ENCODE measurements around the gene BRWD1. TPM values are rescaled to one million over a fixed set of nuclear protein-coding genes. Genes with fewer than 3 reads are reported as not detected.
A peak's percentile ranks its signal among the peaks of the same experiment; 100 is the strongest.

Gene BRWD1
- total and polyA plus RNA-seq, 2 of the 13 experiments (the other 11 are each of a cell fraction or from before 2014, with no cell fraction given): 13.9 to 28.0 TPM

- no peak for TF ChIP-seq PAWR (CRISPR knock-in tag; IDR thresholded peaks at IDR 0.05; ENCODE audit: borderline replicate concordance)
- TF ChIP-seq SP2 (CRISPR knock-in tag; IDR thresholded peaks at IDR 0.05): no peak
- no peak for TF ChIP-seq ATF1 (CRISPR knock-in tag; IDR thresholded peaks at IDR 0.05)
- TF ChIP-seq MIER2 (CRISPR knock-in tag; IDR thresholded peaks at IDR 0.05): no peak
- peak; percentile 65; the same call in 1 of the 2 replicates for TF ChIP-seq PHF20 (CRISPR knock-in tag; IDR thresholded peaks at IDR 0.05)
- no peak; the same call in 1 of the 2 replicates for TF ChIP-seq NFYC (CRISPR knock-in tag; IDR thresholded peaks at IDR 0.05)
- peak; percentile 57 for TF ChIP-seq RBM22 (optimal IDR thresholded peaks at IDR 0.05; ENCODE audit: low read length)
- TF ChIP-seq SALL2 (CRISPR knock-in tag; IDR thresholded peaks at IDR 0.05): peak; percentile 67; the same call in 1 of the 2 replicates
- no peak; the same call in 1 of the 2 replicates for TF ChIP-seq ZNF503 (CRISPR knock-in tag; IDR thresholded peaks at IDR 0.05)
- TF ChIP-seq ATAD3A (CRISPR knock-in tag; IDR thresholded peaks at IDR 0.05): no peak
- TF ChIP-seq CREB1 (IDR thresholded peaks at IDR 0.05): peak; percentile 82
- no peak for TF ChIP-seq CREB1 (CRISPR knock-in tag; IDR thresholded peaks at IDR 0.05)
- TF ChIP-seq NRL (CRISPR knock-in tag; IDR thresholded peaks at IDR 0.05; ENCODE audit: borderline replicate concordance): 0 out of 2 replicates have a peak, but pooled peaks have one; percentile 31
- TF ChIP-seq SMARCC2 (IDR thresholded peaks at IDR 0.05): no peak
- peak; percentile 84; the same call in 1 of the 2 replicates for TF ChIP-seq BRD4 (CRISPR knock-in tag; IDR thresholded peaks at IDR 0.05)
- no peak for TF ChIP-seq ARNTL (CRISPR knock-in tag; IDR thresholded peaks at IDR 0.05)
- no peak for TF ChIP-seq ZSCAN25 (CRISPR knock-in tag; IDR thresholded peaks at IDR 0.05)
- TF ChIP-seq TARDBP (CRISPR knock-in tag; IDR thresholded peaks at IDR 0.05): peak; percentile 67; the same call in 1 of the 2 replicates
- TF ChIP-seq ZNF549 (CRISPR knock-in tag; IDR thresholded peaks at IDR 0.05): peak; percentile 50; the same call in 1 of the 2 replicates
- no peak; the same call in 1 of the 2 replicates for TF ChIP-seq JDP2 (CRISPR knock-in tag; IDR thresholded peaks at IDR 0.05; ENCODE audit: borderline replicate concordance)
- peak; percentile 77 for TF ChIP-seq POGK (CRISPR knock-in tag; conservative IDR thresholded peaks at IDR 0.05)
- TF ChIP-seq ZNF280B (CRISPR knock-in tag; IDR thresholded peaks at IDR 0.05; ENCODE audit: borderline replicate concordance): peak; percentile 53; the same call in 1 of the 2 replicates
- peak; percentile 36; the same call in 1 of the 2 replicates for TF ChIP-seq KLF12 (CRISPR knock-in tag; IDR thresholded peaks at IDR 0.05; ENCODE audit: borderline replicate concordance)
- no peak for TF ChIP-seq SOX13 (IDR thresholded peaks at IDR 0.05)
- no peak for TF ChIP-seq SOX13 (CRISPR knock-in tag; conservative IDR thresholded peaks at IDR 0.05 in 1 of 2, IDR thresholded peaks at IDR 0.05 in 1 of 2)
- TF ChIP-seq ZSCAN20 (CRISPR knock-in tag; IDR thresholded peaks at IDR 0.05; ENCODE audit: borderline replicate concordance): peak; percentile 95; the same call in 1 of the 2 replicates
- no peak for TF ChIP-seq EZH2 (conservative IDR thresholded peaks at IDR 0.05; ENCODE audit: low read depth, low read length)
- TF ChIP-seq HOXA9 (CRISPR knock-in tag; IDR thresholded peaks at IDR 0.05; ENCODE audit: borderline replicate concordance): peak; percentile 79; the same call in 1 of the 2 replicates
These were observed at the start of gene BRWD1 (continued) for GRCh38 chr21:39313571-39314142.
